ENCODE measurements around the gene GUCA1A.
"Not testable (repeated sequence)": the region's sequence is repeated elsewhere in the genome, so short reads cannot be mapped to it uniquely, and the experiment has no call there.

GUCA1A gene

DNA sequence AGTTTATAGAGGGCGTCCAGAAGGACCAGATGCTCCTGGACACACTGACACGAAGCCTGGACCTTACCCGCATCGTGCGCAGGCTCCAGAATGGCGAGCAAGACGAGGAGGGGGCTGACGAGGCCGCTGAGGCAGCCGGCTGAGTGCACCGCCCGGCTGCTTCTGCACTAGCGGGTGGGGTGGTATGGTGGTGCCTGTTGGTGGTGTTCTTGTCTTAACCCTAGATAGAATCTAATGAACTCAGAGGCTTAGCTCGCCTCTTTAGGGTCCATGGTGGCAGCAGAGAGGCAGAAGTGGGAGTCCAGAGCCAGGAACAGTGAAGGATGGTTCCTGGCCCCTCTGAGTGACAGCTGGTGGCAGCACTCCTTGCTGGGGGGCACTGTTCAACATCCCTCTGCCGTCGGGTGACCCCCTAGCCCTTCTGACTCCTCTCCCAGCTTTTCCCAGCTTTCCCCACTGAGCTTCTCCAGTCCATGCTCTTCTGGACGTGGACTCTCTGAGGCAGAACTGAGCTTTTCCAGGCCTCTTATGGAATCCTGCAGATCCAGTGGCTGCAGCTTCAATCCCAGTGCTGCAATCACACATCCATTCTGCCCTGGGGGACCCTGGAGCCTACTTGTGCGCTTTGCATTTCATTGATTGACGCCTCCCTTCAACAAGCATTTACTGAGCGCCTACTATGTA, 6.2 kb downstream of the GUCA1A start:
- DNase-seq, result no peak

GRCh38 chr6:42179945-42180313, 6.8 kb downstream of the GUCA1A start:
- DNase-seq, result no peak

DNA sequence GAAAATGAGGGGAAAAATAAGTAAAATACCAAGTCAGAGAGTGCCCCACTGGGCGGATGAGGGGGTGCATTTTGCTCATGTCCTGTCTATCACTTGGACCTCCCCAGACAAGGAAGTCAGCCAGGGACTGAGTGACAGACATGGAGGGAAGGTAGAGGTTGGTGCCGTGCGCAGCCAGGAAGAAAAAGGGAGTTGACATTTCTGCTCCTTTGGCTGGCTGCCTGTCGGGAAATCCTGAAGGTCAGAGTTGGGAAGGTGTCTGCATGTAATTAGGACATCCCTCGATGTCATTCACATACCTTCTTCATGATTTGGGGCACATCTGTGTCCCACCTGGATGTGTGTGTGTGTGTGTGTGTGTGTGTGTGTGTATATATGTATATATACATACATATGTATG, 8.9 kb downstream of the GUCA1A start:
- DNase-seq, result no peak

DNA sequence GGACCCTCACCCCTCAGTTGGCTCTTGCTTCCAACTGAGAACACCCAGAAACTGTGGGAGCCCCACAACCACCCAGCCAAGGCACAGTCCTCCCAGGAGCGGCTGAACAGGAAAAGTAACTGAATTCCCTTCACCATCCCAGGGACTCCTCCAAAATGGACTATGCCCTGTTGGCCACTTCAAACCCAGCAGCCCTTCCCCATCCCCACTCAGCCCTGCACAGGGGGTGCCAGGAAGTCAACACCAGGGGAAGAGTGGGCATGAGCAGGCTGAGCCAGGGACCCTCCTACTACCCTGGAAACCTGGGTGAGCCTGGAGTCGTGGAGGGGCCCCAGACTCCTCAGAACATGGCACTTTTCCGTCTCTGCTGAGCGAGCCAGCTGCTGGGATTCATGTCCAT, 11.3 kb downstream of the GUCA1A start:
- no peak for DNase-seq

DNA sequence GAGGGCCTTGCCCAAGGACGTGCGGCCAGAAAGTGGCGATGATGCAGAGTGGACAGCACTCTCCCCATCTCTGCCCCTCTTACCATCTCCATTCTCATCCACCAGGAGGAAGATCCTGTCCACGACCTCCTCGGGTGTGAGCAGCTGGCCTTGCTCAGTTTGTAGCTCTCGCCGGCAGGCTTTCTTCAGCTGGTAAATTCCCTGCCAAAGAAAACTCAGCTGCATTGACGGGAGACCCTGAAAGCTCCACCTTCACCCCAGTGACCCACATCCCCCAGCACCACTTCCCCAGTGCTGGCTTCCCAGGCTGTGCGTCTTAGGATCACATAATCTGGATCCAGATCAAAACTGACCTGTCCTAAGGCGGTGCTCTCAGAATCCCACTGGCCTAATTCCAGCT, 12.4 kb downstream of the GUCA1A start:
- no peak for DNase-seq

DNA sequence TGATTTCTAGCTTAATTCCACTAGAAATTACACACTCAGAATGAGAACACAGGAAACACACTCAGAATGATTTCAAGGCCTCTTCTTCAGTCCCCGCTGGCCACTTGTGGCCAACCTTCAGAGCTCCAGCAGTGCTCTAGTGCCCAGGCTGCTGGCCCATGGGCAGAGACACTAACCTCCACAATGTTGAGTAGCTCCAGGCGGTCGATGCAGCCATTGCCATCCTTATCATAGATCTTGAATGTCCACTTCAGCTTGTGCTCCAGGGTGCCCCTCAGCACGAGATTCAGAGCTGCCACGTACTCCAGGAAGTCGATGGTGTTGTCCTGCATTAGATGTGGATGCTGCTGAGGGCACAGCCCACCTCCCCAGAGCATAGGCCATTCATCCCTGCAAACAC, 15.2 kb downstream of the GUCA1A start:
- no peak for DNase-seq

- DNase-seq, result no peak
Measured at GRCh38 chr6:42190554-42191183, 17.5 kb downstream of the GUCA1A start.

- not testable (repeated sequence) for DNase-seq
Measured at GRCh38 chr6:42192385-42192784, 19.2 kb downstream of the GUCA1A start.

DNA sequence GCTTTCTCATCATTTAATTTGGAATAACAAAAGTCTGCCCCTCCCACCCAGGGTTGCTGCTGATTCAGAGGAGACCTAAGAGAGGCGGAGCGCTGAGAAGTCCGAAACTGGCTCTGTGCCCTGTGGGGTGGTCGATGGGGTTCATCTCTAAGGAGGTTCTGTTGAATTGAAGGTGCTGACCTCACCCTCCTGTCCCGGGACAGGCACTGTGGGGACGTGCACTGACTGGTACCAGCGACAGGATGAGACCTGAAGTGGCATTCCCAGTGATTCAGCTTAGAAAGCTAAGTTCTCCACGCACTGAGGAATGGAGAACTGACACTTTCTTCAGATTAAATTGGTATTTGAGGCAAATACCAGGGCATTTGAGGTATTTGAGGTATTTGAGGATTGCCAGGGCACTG, 20.3 kb downstream of the GUCA1A start:
- DNase-seq, result no peak

GRCh38 chr6:42194056-42194455, 20.9 kb downstream of the GUCA1A start:
- DNase-seq, result no peak

GRCh38 chr6:42195415-42195814, 22.3 kb downstream of the GUCA1A start:
- no peak for DNase-seq

DNA sequence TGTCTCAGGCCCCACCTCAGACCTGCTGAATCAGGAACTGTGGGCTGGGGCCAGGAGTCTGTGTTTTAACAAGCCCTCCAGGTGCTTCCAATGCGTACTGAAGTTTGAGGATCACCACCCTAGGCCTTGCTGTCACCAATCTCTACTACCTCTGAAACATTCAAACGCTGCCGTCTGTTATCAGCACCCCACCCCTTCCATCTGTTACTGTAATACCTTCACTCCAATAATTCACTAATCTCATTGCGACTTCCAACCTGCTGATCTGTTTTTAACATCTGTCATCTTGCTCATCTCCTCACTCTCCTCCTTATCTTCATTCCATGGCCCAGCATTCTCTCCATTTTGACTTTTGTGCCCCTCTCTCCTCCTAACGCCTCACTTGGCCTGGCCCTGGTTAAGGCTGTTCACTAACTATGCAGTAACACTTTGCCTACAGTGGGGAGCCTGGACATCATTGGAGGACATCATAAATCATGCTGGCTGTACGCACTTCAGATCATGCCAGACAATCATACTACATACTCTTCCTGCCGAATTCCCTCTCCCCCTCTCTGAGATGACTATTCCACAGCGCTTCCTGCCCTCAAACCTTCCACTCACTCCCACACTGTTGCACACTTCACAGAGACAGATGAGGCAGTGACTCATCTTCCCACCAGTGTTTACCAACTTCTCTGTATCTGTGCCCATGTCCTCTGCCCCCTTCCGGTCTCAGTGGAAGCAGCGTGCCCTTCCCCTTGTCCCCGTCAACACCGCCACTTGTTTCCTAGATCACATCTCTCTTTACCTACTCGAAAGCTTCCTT, 24.6 kb downstream of the GUCA1A start:
- DNase-seq, result no peak

DNA sequence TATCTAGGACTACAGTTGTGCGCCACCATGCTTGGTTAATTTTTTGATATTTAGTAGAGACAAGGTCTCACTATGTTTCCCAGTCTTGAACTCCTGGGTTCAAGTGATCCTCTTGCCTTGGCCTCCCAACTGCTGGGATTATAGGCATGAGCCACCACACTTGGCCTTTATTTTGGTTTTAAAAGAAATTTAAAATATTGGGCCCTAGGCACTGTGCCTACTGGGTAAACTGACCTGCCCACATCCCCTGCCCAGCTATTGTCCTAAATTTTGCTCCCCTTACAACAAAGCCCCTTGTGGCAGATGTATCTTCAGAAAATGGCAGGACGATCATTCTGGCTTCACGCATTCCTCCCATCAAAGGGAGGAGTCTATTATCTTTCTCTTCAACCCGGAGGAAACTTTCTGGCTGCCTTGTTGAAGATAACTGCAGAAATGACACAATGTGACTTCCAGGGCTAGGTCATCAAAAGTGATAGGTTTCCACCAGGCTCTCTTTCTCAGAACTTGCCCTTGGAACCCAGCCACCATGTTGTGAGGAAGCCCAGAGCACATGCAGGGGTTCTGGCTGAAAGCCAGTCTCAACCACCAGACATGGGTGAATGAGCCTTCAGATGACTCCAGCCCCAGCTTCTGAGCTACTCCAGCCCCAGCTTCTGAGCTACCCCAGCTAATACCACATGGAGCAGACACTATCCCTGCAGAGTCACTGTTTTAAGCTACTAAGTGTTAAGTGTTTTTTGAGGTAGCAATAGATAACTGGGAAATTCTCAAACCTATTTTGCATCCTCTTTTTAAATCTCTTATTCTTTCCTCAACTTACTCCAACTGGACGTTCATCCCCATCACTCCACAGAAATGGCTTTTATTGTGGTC, 26.2 kb downstream of the GUCA1A start:
- DNase-seq, result no peak

- no peak for DNase-seq
Measured at GRCh38 chr6:42200035-42200434, 26.9 kb downstream of the GUCA1A start.

DNA sequence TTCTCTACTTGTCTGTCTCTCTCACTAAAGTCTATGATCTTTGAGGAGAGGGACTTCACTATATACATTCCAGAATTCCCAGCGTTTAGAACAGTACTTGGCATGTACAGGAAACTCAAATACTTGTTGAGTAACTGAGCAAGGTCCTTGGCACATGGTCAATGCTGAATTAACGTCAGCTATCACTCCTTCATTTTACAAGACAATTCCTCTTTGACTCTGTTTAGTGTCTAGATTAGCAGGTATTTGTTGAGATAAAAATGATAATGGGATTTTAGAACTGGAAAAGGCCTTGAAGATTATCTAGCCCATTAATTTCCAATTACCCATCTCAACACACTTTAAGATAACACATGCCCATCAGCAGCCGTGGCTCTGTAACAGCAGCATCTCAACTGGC, 28.2 kb downstream of the GUCA1A start:
- DNase-seq, result no peak

GRCh38 chr6:42202131-42202915, 29.2 kb downstream of the GUCA1A start:
- not testable (repeated sequence) for DNase-seq

- no peak for DNase-seq
Measured at GRCh38 chr6:42203183-42203582, 30.0 kb downstream of the GUCA1A start.

- no peak for DNase-seq
Measured at GRCh38 chr6:42204768-42205282, 31.7 kb downstream of the GUCA1A start.

GRCh38 chr6:42207559-42207958, 34.4 kb downstream of the GUCA1A start:
- not testable (repeated sequence) for DNase-seq

DNA sequence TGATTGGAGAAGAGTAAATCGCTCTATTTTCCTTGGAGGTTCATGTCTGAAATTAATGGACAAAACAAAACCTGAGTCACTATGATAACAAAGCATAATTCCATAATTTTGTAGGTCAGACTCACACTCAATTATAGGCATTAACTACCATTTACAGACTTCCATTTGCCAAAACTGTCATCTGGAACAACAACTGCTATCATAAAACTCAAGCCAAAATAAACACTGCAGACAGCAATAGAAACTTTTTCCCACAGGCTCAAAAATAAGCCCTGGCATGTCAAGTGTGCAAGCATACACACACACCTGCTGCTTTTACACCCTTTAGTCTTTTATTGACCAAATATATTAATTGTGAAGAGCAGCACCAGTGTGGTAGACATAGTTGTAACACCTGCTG, 37.4 kb downstream of the GUCA1A start:
- no peak for DNase-seq

DNA sequence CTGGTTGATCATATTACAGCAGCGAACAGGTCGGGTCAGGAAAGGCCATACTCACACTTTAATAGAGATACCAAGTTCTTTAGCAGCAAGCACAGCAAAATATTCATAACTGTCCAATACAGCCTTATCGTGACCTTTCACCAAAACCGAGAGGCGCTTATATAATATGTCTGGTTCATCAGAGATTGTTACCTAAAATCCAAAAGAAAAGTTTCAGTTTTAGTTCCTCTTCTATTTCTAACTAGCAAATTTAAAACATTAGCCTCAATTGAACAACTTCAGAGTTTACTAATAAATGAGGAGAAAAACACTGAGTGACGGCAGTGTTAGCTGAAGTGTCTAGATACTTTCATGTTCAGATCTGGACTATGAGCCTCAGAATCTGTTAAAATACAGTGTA, 38.6 kb downstream of the GUCA1A start:
- no peak for DNase-seq

DNA sequence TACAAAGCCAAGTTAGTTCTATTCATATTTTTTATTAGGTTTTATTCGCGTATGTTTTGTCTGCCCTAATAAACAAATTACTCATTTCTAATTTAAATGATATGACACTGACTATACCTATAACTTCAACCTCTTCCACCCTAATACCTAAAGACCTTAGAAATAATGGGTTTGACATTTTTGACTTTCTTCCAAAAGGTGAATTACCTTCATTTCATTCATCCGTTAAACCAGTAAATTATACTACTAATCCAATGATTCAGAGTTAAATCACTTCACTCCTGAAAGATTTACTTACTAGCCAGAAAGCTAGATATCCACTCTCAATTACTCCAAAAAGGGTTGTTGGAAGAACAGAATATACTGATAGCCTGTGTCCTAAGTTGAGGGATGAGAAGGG, 39.3 kb downstream of the GUCA1A start:
- DNase-seq, result no peak

Data from KG1 (cell line).